H1 (cell line): ENCODE measurements around the gene CRTC3. TPM values are rescaled to one million over a fixed set of nuclear protein-coding genes. Genes with fewer than 3 reads are reported as not detected.

Source experiments
- EGR1 ChIP-seq: IDR thresholded peaks from 2 replicates; pipeline ENCODE4 v1.6.1; 2011; ENCODE audit warnings: low read depth, low read length, borderline replicate concordance
- NRF1 ChIP-seq: IDR thresholded peaks from 2 replicates; pipeline ENCODE4 v1.6.1; 2011; ENCODE audit warnings: mild to moderate bottlenecking, low read depth, low read length, improper control_type of control experiment
- RNF2 ChIP-seq: fragments of 200-900, 300-1000 bp; sonication (generic); IDR thresholded peaks from 2 replicates; pipeline ENCODE4 v1.7.1; 2016; ENCODE audit warnings: borderline replicate concordance, low read depth, mild to moderate bottlenecking, antibody characterized with exemption, low read length; ENCODE audit not compliant: poor library complexity, severe bottlenecking; ENCODE audit errors: missing control alignments
- SP4 ChIP-seq: IDR thresholded peaks from 2 replicates; pipeline ENCODE4 v1.6.1; 2012; ENCODE audit warnings: low read length, inconsistent platforms
- TEAD4 ChIP-seq: IDR thresholded peaks from 2 replicates; pipeline ENCODE4 v1.6.1; 2012; ENCODE audit warnings: low read depth, low read length, inconsistent platforms, mixed read lengths
- polyA plus RNA-seq, 7 experiments: library from polyadenylated mRNA; depleted of rRNA in 3 of 7; stranded (reverse) in 5 of 7; unstranded in 2 of 7; fragments of >200 nt in 5 of 7; fragments of 200-250 nt in 2 of 7; gene quantifications; 1 replicate in 5 of 7; 2 replicates in 1 of 7; 4 replicates in 1 of 7; pipeline versions ENCODE4 v1.2.1 to v1.2.3, GENCODE V29; 2011 to 2013; ENCODE audit warnings: missing spikeins in 2 of 7, mixed read lengths in 2 of 7
- total RNA-seq: library from RNA; stranded (reverse); fragmentation: NEBNext Ultra II Directional; extraction: Animal tissue kit (Norgen Biotek cat#: 25700); gene quantifications from 2 replicates; pipeline ENCODE4 v1.2.1, GENCODE V29; 2021

The CRTC3 gene
- total and polyA plus RNA-seq, 2 of the 8 experiments (the other 6 are each of a cell fraction or from before 2014, with no cell fraction given) = 5.0 to 5.3 TPM

- TF ChIP-seq NRF1 (no peak), RNF2 (no peak), TEAD4 (no peak), SP4 (no peak), EGR1 (no peak)
- TF ChIP-seq, all 59 proteins: peak for 0
Observed at GRCh38 chr15:90535254-90535653, 5.5 kb downstream of the CRTC3 start (continued).
